AG04450 (cell line): Measurements from ENCODE around the gene CEACAM1. TPM values are rescaled to one million over a fixed set of nuclear protein-coding genes. Genes with fewer than 3 reads are reported as not detected.

Experiments
- CTCF ChIA-PET: fragments of 300-600, 350-600 bp; formaldehyde crosslinking; extraction: SDS; loops from one replicate; lab custom pipeline; 2022; ENCODE audit warnings: antibody characterized with exemption, inconsistent platforms; lab: Charles Lee
- POLR2A ChIA-PET: fragments of 350-600 bp; formaldehyde crosslinking; extraction: SDS; loops from one replicate; lab custom pipeline; 2021; ENCODE audit warnings: antibody characterized with exemption, inconsistent platforms; lab: Yijun Ruan, JAX
- DNase-seq: peaks from one replicate; pipeline ENCODE4 v3.0.0-alpha.2; 2011; ENCODE audit warnings: low read depth, low spot score
- H3K27ac ChIP-seq: one replicate; pipeline ENCODE4 v1.5.1; 2012; ENCODE audit warnings: low read depth, low read length, control low read depth
- H3K27me3 ChIP-seq: one replicate; pipeline ENCODE4 v1.6.0; 2012; ENCODE audit warnings: low read length; ENCODE audit not compliant: control insufficient read depth, insufficient read depth
- H3K4me3 ChIP-seq: 2 replicates; pipeline ENCODE4 v1.5.1; 2011; ENCODE audit warnings: mild to moderate bottlenecking, low read depth, low read length, control low read depth
- H3K9me3 ChIP-seq: 2 replicates; pipeline ENCODE4 v1.5.1; 2012; ENCODE audit warnings: low read length; ENCODE audit not compliant: control insufficient read depth, insufficient read depth
- CTCF ChIP-seq: IDR thresholded peaks from 2 replicates; pipeline ENCODE4 v1.5.1; 2011; ENCODE audit warnings: low read depth, low read length, control low read depth, inconsistent platforms
- polyA minus RNA-seq: library from RNA; depleted of rRNA, polyadenylated mRNA; stranded (reverse); fragments of >200 nt; gene quantifications from 2 replicates; pipeline ENCODE4 v1.2.3, GENCODE V29; 2011; rRNA and poly(A)+ RNA removed
- polyA plus RNA-seq: library from polyadenylated mRNA; depleted of rRNA; stranded (reverse); fragments of >200 nt; gene quantifications from 2 replicates; pipeline ENCODE4 v1.2.3, GENCODE V29; 2011; rRNA removed

The CEACAM1 gene
- polyA plus RNA-seq (not detected in 2 replicates), polyA minus RNA-seq (not detected in 2 replicates)

- ChIA-PET CTCF (interaction anchor here (0.6 to 4.7 kb wide), 16 partner anchors 8 to 443 kb away, joined by 3 to 44 read pairs (median 4); no protein-coding TSS in a partner anchor), POLR2A (no interaction called here)
- Histone ChIP-seq H3K4me3 (no peak within 1 kb of the TSS), H3K9me3 (no peaks in the 10 kb centered on the region), H3K27me3 (peaks cover 16% of the 10 kb centered on the region), H3K27ac (no peak within 1 kb of the TSS)
- no peak for TF ChIP-seq CTCF
- no peak for DNase-seq
Measured at GRCh38 chr19:42528354-42529247, at the start of gene CEACAM1. CEACAM1 (minus strand) TSS chr19:42528481; CDS start chr19:42528374, 107 bp downstream.

GRCh38 chr19:42577016-42577415, 48.7 kb upstream of the CEACAM1 start:
- DNase-seq = no peak
- Histone ChIP-seq H3K9me3 (no peaks in the 10 kb centered on the region), H3K27me3 (peaks cover 3% of the 10 kb centered on the region), H3K4me3 (no peak overlapping the region), H3K27ac (no peak overlapping the region)
- CTCF ChIA-PET = no interaction called here
- no peak for TF ChIP-seq CTCF
- POLR2A ChIA-PET = no interaction called here

GRCh38 chr19:42576241-42576640, 48.0 kb upstream of the CEACAM1 start:
- ChIA-PET CTCF (no interaction called here), POLR2A (no interaction called here)
- Histone ChIP-seq H3K9me3 (no peaks in the 10 kb centered on the region), H3K4me3 (no peak overlapping the region), H3K27me3 (peaks cover 3% of the 10 kb centered on the region), H3K27ac (no peak overlapping the region)
- no peak for TF ChIP-seq CTCF
- DNase-seq = no peak

GRCh38 chr19:42573642-42574041, 45.4 kb upstream of the CEACAM1 start:
- no peak overlapping the region for H3K27ac ChIP-seq
- CTCF ChIA-PET = no interaction called here
- H3K9me3 ChIP-seq = no peaks in the 10 kb centered on the region
- no peak for DNase-seq
- H3K27me3 ChIP-seq = peaks cover 4% of the 10 kb centered on the region
- TF ChIP-seq CTCF = no peak
- POLR2A ChIA-PET = no interaction called here
- no peak overlapping the region for H3K4me3 ChIP-seq

GRCh38 chr19:42571116-42571515, 42.8 kb upstream of the CEACAM1 start:
- no peak overlapping the region for H3K27ac ChIP-seq
- POLR2A ChIA-PET = no interaction called here
- no peaks in the 10 kb centered on the region for H3K9me3 ChIP-seq
- no peak for TF ChIP-seq CTCF
- CTCF ChIA-PET = interaction anchor here (0.7 kb wide), 1 partner anchor 136 kb away, joined by 3 read pairs; no protein-coding TSS in a partner anchor
- H3K27me3 ChIP-seq = peaks cover 6% of the 10 kb centered on the region
- DNase-seq = no peak
- H3K4me3 ChIP-seq = no peak overlapping the region
